Trophoblast cell (in vitro differentiated cells and primary cell): Measurements from ENCODE around the gene PPP2R5D.
"Not testable (repeated sequence)": the region's sequence is repeated elsewhere in the genome, so short reads cannot be mapped to it uniquely, and the experiment has no call there.

Source experiments
- DNase-seq, 2 donors: peaks; one replicate each; pipeline ENCODE4 v3.0.0-alpha.2; 2016
- H2AFZ ChIP-seq: 2 replicates; pipeline ENCODE4 v1.6.1; 2013; ENCODE audit warnings: low read length, moderate library complexity, mild to moderate bottlenecking; ENCODE audit not compliant: insufficient read depth, poor library complexity
- H2AK5ac ChIP-seq: 2 replicates; pipeline ENCODE4 v1.6.1; 2013; ENCODE audit warnings: mild to moderate bottlenecking, low read length
- H2BK120ac ChIP-seq: 2 replicates; pipeline ENCODE4 v1.6.1; 2013; ENCODE audit warnings: low read length, mild to moderate bottlenecking, moderate library complexity; ENCODE audit not compliant: insufficient read depth, poor library complexity
- H2BK12ac ChIP-seq: 2 replicates; pipeline ENCODE4 v1.6.1; 2013; ENCODE audit warnings: mild to moderate bottlenecking, low read length, moderate library complexity
- H2BK5ac ChIP-seq: 2 replicates; pipeline ENCODE4 v1.6.1; 2013; ENCODE audit warnings: low read length, low read depth, moderate library complexity, mild to moderate bottlenecking; ENCODE audit not compliant: poor library complexity
- H3K14ac ChIP-seq: 2 replicates; pipeline ENCODE4 v1.6.1; 2013; ENCODE audit warnings: mild to moderate bottlenecking, low read length
- H3K18ac ChIP-seq: 2 replicates; pipeline ENCODE4 v1.6.1; 2013; ENCODE audit warnings: mild to moderate bottlenecking, low read length
- H3K23ac ChIP-seq: 2 replicates; pipeline ENCODE4 v1.6.1; 2013; ENCODE audit warnings: low read length
- H3K27ac ChIP-seq: 2 replicates; pipeline ENCODE4 v1.5.1; 2013; ENCODE audit warnings: low read depth, mild to moderate bottlenecking, inconsistent platforms, low read length, moderate library complexity
- H3K27me3 ChIP-seq: 2 replicates; pipeline ENCODE4 v1.6.1; 2013; ENCODE audit warnings: inconsistent platforms, mild to moderate bottlenecking, low read length, moderate library complexity; ENCODE audit not compliant: insufficient read depth
- H3K36me3 ChIP-seq, 2 experiments: 1 replicate in 1 of 2; 2 replicates in 1 of 2; pipeline ENCODE4 v1.6.1; 2013; ENCODE audit warnings: low read length in 2 of 2, mild to moderate bottlenecking in 2 of 2, moderate library complexity in 1 of 2; ENCODE audit not compliant: insufficient read depth in 2 of 2, control insufficient read depth in 1 of 2
- H3K4ac ChIP-seq: 2 replicates; pipeline ENCODE4 v1.6.1; 2013; ENCODE audit warnings: low read depth, mild to moderate bottlenecking, low read length, moderate library complexity
- H3K4me1 ChIP-seq, 2 experiments: 1 replicate in 1 of 2; 2 replicates in 1 of 2; pipeline ENCODE4 v1.6.1; 2013; ENCODE audit warnings: low read length in 2 of 2, mild to moderate bottlenecking in 2 of 2, moderate library complexity in 1 of 2; ENCODE audit not compliant: insufficient read depth in 2 of 2, control insufficient read depth in 1 of 2
- H3K4me2 ChIP-seq: 2 replicates; pipeline ENCODE4 v1.6.1; 2013; ENCODE audit warnings: inconsistent platforms, mild to moderate bottlenecking, low read length, moderate library complexity
- H3K4me3 ChIP-seq: 2 replicates; pipeline ENCODE4 v1.5.1; 2013; ENCODE audit warnings: mild to moderate bottlenecking, low read depth, low read length, inconsistent platforms
- H3K79me1 ChIP-seq: one replicate; pipeline ENCODE4 v1.6.1; 2013; ENCODE audit warnings: low read length
- H3K79me2 ChIP-seq: 2 replicates; pipeline ENCODE4 v1.6.1; 2013; ENCODE audit warnings: low read length, mild to moderate bottlenecking; ENCODE audit not compliant: control insufficient read depth, insufficient read depth, poor library complexity
- H3K9ac ChIP-seq: 2 replicates; pipeline ENCODE4 v1.6.1; 2013; ENCODE audit warnings: mild to moderate bottlenecking, low read length
- H3K9me3 ChIP-seq: 2 replicates; pipeline ENCODE4 v1.6.1; 2013; ENCODE audit warnings: low read depth, mild to moderate bottlenecking, control low read depth, inconsistent platforms, low read length; ENCODE audit not compliant: insufficient read depth
- H4K12ac ChIP-seq: 2 replicates; pipeline ENCODE4 v1.6.1; 2013; ENCODE audit warnings: low read depth, mild to moderate bottlenecking, low read length, moderate library complexity
- H4K8ac ChIP-seq: 2 replicates; pipeline ENCODE4 v1.6.1; 2013; ENCODE audit warnings: low read depth, mild to moderate bottlenecking, low read length, moderate library complexity
- H4K91ac ChIP-seq: one replicate; pipeline ENCODE4 v1.6.1; 2013; ENCODE audit warnings: low read depth, mild to moderate bottlenecking, low read length, moderate library complexity
- WGBS: extraction: QIAGEN DNeasy Blood & Tissue Kit; methylation state at CpG from one replicate; pipeline ENCODE4 v1.1.7; 2013; ENCODE audit warnings: missing lambda C conversion rate; ENCODE audit not compliant: insufficient read length, insufficient coverage; ENCODE audit errors: extremely low coverage; 5-methylcytosine and 5-hydroxymethylcytosine counted together

The PPP2R5D gene

DNA sequence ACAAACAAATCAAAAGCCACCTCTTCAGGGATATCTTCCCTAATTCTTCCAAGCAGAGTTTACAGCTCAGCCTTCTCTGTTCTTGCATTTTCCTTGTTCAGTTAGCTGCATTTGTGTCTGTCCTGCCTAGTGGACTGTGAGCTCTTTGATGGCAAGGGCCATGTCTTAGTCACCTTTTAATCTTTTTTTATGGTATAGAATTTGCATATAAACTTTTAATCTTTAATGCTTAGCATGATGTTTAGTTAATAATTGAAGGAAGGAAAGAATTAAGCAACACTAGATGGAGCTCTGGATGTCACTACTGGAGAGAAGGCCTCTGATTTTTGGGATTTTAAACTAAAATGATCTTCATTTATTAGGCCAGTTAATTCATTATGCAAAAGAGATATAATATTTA, 12.1 kb downstream of the PPP2R5D start:
- Histone ChIP-seq H3K18ac (no peak overlapping the region), H3K4me1 (no peaks in the 10 kb centered on the region), H3K79me2 (no peaks in the 10 kb centered on the region), H4K12ac (no peak overlapping the region), H2AFZ (no peak overlapping the region), H2BK120ac (no peak overlapping the region), H2BK5ac (no peak overlapping the region), H3K9ac (no peak overlapping the region), H3K27me3 (no peaks in the 10 kb centered on the region), H3K4me3 (no peak overlapping the region), H3K23ac (no peak overlapping the region), H4K91ac (no peak overlapping the region), H2AK5ac (no peak overlapping the region), H4K8ac (no peak overlapping the region), H3K36me3 (peaks cover 2 to 4% of the 10 kb centered on the region in 2 experiments), H3K14ac (no peak overlapping the region), H3K27ac (no peak overlapping the region), H3K4me2 (no peak overlapping the region), H3K79me1 (no peaks in the 10 kb centered on the region), H2BK12ac (no peak overlapping the region), H3K9me3 (no peaks in the 10 kb centered on the region), H3K4ac (no peak overlapping the region)
- no peak for DNase-seq

DNA sequence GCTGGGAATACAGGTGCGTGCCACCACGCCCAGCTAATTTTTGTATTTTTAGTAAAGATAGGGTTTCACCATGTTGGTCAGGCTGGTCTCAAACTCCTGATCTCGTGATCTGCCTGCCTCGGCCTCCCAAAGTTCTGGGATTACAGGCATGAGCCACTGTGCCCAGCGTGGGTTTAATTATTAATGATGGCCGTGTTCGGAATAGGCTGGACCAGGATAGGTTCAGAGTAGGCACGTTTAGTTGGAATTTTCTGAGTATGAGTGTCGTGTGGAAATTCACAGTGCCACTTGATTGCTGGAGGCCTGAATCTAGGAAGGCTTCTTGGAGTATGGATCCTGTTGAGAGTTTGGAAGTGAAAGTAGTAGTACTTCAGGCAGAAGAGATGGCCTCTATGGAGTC, 13.8 kb downstream of the PPP2R5D start:
- not testable (repeated sequence) for DNase-seq, H4K12ac ChIP-seq, H3K4me3 ChIP-seq, H3K27ac ChIP-seq, H4K8ac ChIP-seq, H2AK5ac ChIP-seq, H3K4me1 ChIP-seq, H3K27me3 ChIP-seq, H2AFZ ChIP-seq, H3K9ac ChIP-seq, H2BK12ac ChIP-seq, H3K36me3 ChIP-seq, H4K91ac ChIP-seq, H3K4ac ChIP-seq, H3K4me2 ChIP-seq, H2BK120ac ChIP-seq, H3K79me2 ChIP-seq, H3K14ac ChIP-seq, H2BK5ac ChIP-seq, H3K9me3 ChIP-seq, H3K18ac ChIP-seq, H3K79me1 ChIP-seq, H3K23ac ChIP-seq
- no CpG with 5 or more reads among the region's 9 CpGs for WGBS

DNA sequence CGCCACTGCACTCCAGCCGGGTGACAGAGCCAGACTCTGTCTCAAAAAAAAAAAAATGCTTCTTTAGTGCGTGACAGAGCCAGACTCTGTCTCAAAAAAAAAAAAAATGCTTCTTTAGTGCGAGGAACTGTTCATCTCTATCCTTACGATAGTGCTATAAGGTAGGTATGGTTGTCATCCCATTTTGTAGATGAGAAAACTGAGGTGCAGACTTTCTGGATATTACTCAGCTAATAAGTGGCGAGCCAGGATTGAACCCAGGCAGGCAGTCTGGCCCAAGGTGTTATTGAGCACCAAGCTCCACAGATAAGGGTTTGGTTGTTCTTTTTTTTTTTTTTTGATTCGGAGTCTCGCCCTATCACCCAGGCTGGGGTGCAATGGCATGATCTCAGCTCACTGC, 17.5 kb downstream of the PPP2R5D start:
- Histone ChIP-seq H4K8ac (no peak overlapping the region), H3K4me1 (no peaks in the 10 kb centered on the region)
- whole genome bisulfite sequencing: no CpG with 5 or more reads among the region's 8 CpGs

DNA sequence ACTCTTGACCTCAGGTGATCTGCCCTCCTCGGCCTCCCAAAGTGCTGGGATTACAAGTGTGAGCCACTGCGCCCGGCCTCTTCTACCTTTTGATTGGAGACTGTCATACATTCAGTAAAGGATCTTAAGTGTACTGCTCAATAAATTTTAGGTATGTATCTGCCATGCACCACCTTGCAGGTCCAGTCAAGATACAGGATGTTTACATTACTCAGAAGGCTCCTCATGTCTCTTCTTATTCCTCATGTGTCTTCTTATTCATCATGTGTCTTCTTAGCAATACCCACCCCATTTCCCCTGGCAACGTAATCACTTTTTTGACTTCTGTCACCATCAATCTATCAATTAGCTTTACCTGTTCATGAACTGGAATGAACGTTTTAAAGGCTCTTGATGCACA, 21.5 kb downstream of the PPP2R5D start:
- Histone ChIP-seq H3K18ac (no peak overlapping the region), H3K4ac (no peak overlapping the region), H2BK12ac (no peak overlapping the region), H3K4me3 (no peak overlapping the region), H3K9ac (no peak overlapping the region), H3K9me3 (no peaks in the 10 kb centered on the region), H2BK120ac (no peak overlapping the region), H2BK5ac (no peak overlapping the region), H4K91ac (no peak overlapping the region), H4K12ac (no peak overlapping the region), H3K79me1 (no peaks in the 10 kb centered on the region), H3K27me3 (no peaks in the 10 kb centered on the region), H3K23ac (no peak overlapping the region), H4K8ac (no peak overlapping the region), H3K4me1 (no peaks in the 10 kb centered on the region), H2AK5ac (no peak overlapping the region), H3K14ac (no peak overlapping the region), H3K36me3 (peaks cover 45 to 52% of the 10 kb centered on the region in 2 experiments), H3K79me2 (no peaks in the 10 kb centered on the region), H3K27ac (no peak overlapping the region), H3K4me2 (no peak overlapping the region), H2AFZ (no peak overlapping the region)
- no peak for DNase-seq
- WGBS: no CpG with 5 or more reads among the region's 5 CpGs

More for the DNA sequence above, 17.5 kb downstream of the PPP2R5D start:
- Histone ChIP-seq H3K36me3 (peaks cover 12 to 19% of the 10 kb centered on the region in 2 experiments), H4K12ac (no peak overlapping the region), H2BK120ac (no peak overlapping the region), H3K4ac (no peak overlapping the region), H3K79me2 (no peaks in the 10 kb centered on the region), H2AFZ (no peak overlapping the region), H4K91ac (no peak overlapping the region), H3K4me2 (no peak overlapping the region), H3K27me3 (no peaks in the 10 kb centered on the region), H3K9ac (no peak overlapping the region), H3K9me3 (no peaks in the 10 kb centered on the region), H2BK12ac (no peak overlapping the region), H3K27ac (no peak overlapping the region), H2BK5ac (no peak overlapping the region), H2AK5ac (no peak overlapping the region), H3K18ac (no peak overlapping the region), H3K79me1 (no peaks in the 10 kb centered on the region), H3K14ac (no peak overlapping the region), H3K23ac (no peak overlapping the region), H3K4me3 (no peak overlapping the region)
- DNase-seq: no peak
